Fibroblast of the conjunctiva (primary cell): ENCODE results near the gene BEAN1.

ENCODE experiments used
- DNase-seq: peaks from one replicate; pipeline ENCODE4 v3.0.0-alpha.2; 2010; ENCODE audit warnings: low read depth

Gene BEAN1, protein sequence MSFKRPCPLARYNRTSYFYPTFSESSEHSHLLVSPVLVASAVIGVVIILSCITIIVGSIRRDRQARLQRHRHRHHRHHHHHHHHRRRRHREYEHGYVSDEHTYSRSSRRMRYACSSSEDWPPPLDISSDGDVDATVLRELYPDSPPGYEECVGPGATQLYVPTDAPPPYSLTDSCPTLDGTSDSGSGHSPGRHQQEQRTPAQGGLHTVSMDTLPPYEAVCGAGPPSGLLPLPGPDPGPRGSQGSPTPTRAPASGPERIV

DNA sequence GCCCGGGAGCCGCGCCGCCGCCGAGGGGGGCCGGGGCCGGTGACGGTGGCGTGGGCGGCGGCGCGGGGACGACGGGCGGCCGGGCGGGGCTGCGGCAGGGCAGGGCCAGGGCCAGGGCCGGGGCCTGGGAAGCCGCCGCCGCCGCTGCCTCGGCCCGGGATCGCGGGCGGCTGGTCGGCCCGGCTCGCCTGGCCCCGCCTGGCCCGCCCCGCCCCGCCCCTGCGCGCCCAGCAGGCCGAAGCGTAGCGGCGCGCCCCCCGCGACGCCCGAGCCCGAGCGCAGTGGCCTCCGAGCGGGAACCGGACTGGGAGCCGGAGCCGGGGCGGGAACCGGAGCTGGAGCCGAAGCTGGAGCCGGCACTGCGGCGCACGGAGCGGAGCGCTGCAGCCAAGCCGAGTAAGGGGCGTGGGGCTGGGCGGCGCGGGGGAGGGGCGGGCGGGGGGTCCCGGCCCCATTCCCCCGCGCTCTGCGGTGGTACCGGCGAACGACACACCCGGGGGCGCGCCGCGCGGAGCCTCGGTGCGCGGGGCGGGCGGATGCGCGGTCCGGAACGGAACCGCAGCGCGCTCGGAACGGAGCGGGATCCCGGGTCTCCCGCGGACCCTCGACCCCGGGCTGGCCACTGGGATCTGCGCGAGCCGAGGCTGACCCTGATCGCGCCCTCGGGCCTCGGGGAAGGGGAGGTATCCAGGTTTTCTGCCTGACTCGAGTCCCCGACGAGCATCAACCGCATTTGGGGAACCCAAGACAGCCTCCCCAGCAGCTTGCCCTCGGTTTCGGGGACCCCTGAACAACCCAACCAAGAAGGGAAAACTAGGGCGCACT, at the start of gene BEAN1:
Gene BEAN1, plus strand, starts transcription at position 260 of the 825 bp plus-strand sequence. CDS start 10,382 bp downstream, outside the sequence.
- no peak for DNase-seq

DNA sequence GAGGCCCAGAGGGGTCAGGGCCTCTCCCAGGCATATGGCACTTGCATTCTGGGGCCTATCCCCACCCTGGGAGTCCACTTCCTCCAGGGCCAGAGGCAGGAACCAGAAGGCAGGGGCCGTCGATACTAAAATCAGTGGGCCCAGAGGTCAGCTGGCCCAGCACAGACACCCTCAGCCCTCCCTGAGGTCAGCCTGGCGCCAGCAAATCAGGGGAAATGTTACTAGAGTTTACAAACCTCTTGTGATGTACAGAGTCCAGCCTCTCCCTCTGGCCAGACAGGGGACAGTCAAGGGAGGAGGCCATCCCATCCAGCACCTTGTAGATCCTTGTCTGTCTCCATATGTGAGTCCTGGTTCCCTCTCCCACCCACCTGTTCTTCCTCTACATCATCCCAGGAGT, 49.8 kb upstream of the BEAN1 start:
- DNase-seq = no peak

DNA sequence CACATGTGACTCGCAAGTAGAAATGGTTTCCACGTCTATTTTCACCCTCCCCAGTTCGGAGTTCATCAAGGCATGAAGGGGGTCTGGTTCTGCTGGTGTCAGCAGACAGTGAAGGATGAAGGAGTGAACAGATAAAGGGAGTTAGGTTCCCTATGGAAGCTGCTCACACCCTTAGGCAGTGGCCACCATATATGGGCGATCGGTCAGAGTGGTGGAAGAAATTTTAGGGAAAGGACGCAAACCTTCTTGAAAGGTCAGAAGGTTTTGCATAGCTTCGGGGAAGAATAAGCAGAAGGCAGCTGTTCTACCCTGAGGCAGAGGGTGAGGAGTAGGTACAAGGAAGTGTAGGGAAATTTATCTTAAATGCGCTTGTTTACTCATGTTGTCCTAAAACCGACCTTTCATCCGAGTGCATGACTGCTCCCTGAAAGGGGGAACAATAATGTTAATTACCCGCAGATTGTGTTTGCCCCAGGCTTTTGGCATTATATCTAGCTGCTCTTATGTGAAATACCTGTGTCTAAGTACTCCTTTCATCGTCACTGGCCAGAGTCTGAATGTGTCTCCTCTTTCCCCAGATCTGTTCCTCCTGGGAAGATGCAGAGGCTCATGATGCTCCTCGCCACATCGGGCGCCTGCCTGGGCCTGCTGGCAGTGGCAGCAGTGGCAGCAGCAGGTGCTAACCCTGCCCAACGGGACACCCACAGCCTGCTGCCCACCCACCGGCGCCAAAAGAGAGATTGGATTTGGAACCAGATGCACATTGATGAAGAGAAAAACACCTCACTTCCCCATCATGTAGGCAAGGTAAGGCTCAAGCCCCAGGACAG, 48.1 kb upstream of the BEAN1 start:
- DNase-seq = no peak

DNA sequence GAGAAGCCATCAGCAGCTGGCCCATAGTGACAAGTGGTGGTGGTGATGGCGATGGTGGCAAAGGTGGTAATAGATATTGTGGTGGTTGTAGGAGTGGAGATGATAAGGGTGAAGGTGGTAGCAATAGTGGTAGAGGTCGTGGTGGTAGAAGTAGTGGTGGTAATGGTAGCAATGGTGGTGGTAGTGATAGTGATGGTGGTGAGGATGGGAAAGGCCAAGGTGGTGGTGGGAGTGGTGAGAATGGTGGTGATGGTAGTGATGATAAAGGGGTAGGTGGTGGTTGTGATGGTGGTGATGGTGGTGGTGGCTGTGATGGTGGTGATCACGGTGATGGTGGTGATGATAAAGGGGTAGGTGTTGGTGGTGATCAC, 47.5 kb upstream of the BEAN1 start:
- no peak for DNase-seq

DNA sequence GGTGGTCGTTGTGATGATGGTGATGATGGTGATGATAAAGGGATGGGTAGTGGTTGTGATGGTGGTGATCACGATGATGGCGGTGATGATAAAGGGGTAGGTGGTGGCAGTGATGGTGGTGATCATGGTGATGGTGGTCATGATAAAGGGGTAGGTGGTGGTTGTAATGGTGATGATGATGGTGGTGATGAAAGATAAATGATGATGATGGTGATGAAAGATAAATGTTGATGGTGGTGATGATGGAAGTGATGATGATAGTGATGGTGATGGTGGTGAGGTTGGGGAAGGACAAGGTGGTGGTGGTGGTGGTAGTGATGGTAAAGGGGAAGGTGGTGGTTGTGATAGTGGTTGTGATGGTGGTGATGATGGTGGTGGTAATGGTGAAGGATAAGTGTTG, 46.7 kb upstream of the BEAN1 start:
- DNase-seq = no peak

DNA sequence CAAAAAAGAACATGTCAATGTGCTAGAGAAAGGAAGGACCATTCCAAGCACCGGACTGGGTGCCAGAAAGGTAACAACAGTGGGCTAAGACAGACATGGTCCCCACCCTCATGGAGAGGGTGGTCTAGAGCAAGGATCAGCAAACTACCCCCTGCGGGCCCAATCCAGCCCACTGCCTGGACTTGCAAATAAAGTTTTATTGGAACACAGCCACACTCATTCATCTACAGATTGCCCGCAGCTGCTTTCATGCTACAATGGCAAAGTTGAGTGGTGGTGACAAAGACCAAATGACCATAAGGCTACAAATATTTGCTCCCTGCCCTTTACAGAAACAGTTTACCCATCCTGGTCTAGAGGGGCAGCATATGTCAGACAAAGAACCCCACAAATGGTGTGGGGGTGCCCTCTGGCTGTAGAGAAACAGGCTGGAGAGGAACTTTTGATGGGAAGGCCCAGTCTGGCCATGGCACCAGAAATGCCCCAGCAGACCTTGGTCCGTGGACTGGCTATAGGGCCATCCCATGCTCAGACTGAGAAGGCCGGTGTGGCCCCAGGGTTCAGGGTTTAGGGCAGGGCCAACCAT, 45.4 kb upstream of the BEAN1 start:
- DNase-seq = no peak

DNA sequence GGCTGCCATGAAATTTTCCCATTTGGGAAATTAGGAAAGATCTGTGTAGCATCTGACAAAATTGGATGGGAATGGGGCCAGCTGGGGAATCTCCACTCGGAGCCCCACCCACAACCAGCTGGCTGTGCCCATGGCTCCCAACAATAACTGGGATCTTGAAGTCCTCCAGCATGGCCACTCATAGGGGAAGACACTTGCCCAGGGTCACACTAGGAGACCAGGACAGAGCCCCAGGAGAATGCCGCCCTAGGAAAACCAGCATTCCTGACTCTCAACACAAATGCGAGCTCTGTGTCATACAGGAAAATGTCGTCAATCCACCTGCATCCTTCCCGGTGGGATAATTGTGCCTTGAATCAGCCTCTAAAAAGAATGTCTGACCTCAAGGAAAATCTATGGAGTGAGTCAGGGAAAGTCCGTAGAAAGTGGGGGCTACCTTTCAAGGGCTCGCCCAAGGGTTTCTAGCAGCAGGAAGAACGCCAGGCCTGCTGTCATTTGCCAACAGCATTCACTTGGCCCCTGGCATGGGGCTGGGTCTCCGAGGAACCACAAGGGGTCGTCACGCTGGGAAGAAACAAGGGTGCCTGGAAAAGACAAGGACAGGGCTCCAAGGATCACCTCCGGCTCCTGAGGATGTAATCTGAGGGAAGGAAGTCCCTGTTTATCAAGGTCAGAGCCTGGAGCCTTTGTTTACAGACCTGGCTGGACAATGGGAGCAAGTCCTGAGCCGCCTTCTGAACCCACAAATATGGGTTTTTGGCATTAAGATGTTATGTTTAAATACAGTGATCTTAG, 44.7 kb upstream of the BEAN1 start:
- no peak for DNase-seq

DNA sequence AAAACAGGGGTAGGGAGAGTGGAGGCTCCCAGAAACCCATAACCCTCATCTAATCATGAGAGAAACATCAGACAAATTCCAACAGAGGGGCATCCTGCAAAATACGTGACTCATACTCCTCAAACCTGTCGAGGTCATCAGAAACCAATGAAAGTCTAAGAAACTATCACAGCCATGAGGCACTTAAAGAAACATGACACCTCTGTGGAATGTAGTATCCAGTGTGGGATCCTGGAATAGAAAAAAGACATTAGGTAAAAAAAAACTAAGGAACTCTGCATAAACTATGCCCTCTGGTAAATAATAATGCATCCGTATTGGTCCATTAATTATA, 44.2 kb upstream of the BEAN1 start:
- DNase-seq = no peak

DNA sequence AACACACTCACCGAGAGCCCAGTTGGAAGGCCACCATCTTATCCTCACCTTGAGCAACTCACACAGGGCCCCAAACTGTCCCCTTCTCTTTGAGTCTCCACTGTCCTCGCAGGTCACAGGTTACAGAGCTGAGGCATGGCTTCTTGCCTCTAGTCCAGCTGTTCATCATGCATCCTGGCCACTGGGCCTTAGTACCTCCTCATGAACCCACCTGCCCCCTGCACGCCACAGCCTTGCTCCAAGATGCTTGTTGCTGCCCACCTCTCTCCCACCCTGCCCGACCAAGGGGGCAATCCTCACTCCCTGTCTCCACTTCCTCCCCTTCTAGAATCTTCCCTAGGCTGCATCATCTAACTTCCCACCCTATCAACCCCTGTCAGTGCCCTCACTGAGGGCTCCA, 43.5 kb upstream of the BEAN1 start:
- DNase-seq = no peak

DNA sequence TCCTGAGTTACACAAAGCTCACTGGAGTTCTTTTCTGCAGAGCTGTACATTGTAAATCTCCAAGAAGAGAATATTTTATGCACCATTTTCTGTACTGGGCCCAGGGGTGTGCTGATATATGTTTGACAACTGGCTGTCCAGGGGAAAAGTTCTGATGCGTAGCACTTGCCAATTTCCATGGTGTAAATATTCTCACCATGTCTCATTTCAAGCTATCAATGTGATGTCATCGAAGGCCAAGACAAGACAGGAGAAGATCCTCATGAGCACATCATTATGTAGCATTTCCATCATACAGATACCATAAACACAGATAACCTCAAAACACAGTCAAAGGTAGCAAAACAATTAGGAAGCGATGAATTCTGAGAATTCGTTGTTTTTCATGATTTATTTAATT, 41.7 kb upstream of the BEAN1 start:
- DNase-seq = no peak

DNA sequence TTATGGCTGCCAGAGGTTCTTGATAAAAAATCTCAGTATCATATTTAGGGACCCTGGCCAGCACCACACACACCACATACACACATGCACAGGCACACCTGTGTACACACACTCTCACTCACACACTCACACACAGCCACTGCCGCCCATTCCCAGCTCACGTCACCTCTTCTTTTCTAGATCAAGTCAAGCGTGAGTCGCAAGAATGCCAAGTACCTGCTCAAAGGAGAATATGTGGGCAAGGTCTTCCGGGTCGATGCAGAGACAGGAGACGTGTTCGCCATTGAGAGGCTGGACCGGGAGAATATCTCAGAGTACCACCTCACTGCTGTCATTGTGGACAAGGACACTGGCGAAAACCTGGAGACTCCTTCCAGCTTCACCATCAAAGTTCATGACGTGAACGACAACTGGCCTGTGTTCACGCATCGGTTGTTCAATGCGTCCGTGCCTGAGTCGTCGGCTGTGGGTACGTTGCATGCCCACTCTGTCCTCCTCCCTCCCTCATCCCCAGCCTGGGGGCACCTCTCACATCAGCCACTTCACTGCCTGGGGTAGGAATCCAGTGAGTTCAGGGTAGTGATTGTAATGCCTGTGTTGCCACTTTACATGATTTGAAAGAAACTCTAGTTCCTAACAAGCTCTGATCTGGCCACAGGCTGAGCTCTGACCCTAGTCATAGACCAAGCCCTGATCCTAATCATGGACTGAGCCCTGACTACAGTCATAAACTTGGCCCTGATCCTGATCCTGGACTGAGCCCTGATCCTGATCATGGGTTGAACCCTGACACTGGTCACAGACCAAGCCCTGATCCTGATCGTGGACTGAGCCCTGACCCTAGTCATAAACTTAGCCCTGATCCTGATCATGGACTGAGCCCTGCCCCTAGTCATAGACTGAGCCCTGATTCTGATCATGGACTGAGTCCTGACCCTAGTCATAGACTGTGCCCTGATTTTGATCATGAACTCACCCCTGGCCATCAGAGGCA, 40.2 kb upstream of the BEAN1 start:
- no peak for DNase-seq

DNA sequence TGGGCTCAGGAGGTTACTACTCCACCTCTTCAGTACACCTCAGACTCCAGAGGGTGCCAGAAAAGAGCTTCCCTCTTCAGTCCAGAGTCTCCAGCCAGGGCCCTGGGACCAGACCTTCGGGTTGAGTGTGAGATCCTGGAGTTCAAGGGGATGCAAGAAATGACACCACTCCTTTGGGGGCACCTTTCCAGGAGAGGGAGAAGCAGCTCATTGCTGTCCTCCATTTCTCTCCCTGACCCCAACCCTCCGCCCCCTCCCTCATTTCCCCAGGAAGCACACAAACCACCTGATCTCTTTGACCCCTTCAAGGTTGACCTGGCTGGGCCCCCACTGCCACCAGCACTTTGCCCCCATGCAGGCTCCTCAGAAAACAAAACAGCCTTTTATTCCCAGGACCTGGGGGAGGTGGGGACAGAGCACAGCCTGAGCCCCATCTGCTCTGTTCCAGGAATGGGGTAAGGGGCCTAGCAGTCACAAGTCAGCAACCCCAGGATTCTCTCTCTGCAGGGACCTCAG, 39.2 kb upstream of the BEAN1 start:
- no peak for DNase-seq

DNA sequence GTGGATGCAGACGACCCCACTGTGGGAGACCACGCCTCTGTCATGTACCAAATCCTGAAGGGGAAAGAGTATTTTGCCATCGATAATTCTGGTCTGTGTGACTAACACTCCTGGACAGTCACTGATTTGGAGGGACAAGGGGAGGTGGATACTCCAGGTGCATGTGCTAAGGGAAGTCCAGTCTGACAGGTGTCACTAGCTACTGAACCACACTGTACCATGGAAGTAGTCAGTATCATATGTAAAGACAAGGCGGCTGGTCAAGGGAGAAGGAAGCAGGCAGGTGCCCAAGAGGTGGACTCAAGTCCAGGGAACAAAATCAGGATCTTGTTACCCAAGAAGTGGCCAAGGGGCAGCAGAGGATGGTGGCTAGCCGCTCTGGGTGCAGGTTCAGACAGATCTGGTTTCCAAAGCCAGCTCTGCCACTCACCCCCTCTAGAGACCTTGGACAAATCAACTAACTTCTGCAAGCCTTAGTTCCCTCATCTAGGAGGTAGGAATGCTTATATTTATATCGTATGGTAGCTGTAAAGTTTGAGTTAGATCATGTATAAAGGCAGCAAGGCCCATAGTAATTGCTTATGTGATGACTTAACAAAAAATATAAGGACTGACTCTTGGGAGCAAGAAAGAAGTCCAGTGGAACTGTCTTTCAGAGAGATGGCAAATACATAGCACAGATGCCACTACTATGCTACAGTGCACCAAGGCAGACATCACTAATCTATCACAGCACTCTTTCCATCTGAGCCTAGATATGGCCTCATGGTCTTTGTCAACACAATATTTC, 38.5 kb upstream of the BEAN1 start:
- DNase-seq = no peak

DNA sequence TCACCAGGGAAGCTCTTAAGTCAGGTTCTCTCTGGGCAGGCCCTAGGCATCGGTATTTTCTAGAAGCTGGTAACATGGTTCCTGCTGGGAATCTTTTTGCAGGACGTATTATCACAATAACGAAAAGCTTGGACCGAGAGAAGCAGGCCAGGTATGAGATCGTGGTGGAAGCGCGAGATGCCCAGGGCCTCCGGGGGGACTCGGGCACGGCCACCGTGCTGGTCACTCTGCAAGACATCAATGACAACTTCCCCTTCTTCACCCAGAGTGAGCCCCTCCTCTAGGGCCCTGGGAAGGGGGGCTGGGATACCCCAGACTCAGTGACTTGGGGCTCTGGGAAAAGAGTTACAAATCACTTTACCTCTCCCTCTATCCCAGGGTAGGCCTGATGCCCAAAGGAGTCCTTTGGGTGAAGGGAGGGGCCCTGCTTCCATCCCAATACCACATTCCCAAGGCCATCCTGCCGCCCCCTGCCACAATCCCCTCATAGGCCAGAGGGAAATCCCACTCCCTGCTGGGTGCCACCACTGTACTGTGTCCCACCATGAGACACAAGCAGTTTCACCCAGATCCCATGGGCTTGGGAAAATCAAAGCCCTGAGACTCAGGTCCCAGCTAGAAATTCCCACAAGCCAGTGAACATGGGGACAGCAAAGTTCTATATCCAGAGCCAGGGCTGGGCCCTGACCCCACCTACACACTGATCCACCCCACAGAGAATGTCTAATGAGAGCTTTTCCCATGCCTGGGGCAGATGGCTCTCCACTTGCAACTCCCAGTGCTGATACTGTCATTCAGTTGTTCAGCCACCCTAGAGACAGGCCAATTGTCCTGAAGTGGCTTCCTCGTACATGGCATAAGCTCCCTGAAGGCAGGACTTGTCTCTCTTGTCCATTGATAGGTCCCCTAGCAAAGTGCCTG, 37.6 kb upstream of the BEAN1 start:
- no peak for DNase-seq

DNA sequence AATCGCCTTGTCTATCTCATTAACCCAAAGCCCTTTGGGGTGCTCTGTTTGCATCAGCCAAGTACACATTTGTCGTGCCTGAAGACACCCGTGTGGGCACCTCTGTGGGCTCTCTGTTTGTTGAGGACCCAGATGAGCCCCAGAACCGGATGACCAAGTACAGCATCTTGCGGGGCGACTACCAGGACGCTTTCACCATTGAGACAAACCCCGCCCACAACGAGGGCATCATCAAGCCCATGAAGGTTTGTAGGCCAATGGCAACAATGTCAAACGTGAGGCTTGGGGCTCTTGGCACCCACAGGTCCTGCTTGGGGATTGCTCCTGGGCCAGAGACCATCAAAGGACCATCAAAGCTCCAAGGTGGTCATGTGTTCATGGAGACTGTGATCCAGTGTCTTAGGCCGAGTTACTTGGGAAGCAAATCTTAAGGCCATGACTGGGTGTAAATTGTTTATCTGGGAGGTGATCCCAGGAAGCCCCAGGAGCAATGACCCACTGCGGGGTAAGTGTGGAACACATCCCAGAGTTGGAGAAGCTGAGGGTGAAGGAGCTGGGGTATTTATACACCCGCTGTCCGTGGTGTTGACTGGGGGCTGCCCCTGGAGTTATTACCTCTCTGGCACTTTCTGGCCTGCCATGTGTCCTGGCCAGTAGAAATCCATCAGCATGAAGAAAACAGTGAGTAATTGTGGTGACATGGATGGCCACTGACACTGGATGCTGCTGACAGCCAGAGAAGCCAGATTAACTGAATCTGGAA, 36.6 kb upstream of the BEAN1 start:
- no peak for DNase-seq

DNA sequence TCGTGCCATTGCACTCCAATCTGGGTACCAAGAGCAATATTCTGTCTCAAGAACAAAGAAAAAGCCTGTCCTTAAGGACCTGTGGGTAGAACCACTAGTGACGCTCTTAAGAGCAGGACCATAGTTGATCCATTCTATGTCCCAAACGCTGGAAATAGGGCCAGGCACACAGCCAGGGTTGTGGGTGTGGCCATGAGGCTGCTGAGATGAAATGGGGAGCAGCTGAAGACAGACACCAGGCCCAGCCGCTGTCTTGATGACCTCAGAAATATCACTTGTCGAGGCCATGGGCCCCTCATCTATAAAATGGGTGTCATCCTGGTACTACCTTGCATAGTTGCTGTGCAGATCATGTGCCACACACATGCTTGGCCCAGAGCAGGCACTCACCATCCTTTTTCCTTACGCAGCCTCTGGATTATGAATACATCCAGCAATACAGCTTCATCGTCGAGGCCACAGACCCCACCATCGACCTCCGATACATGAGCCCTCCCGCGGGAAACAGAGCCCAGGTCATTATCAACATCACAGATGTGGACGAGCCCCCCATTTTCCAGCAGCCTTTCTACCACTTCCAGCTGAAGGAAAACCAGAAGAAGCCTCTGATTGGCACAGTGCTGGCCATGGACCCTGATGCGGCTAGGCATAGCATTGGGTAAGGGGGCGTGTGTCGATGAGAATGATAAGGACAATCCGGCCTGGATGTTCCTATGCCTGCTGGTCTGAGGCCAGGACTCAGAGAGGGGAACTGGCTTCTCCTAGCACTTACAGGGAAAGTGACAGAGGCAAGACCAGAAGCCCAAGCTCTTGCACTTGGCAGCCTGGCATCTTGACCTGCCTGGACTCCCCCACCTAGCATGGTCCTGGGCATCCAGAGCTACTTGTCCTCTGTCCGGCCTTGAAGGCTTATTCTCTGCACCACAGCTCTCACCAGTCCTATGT, 35.1 kb upstream of the BEAN1 start:
- no peak for DNase-seq
